PFSK-1 (cell line): ENCODE measurements around the gene SSR4.

Experiments
- FOXP2 ChIP-seq: optimal IDR thresholded peaks from 2 replicates; pipeline ENCODE3; 2011; ENCODE audit warnings: borderline replicate concordance, control low read depth, inconsistent platforms; ENCODE audit not compliant: insufficient read depth; ENCODE audit errors: extremely low read length, extremely low read depth
- POLR2AphosphoS5 ChIP-seq: IDR thresholded peaks from 2 replicates; pipeline ENCODE4 v1.6.1; 2012; ENCODE audit warnings: low read depth, mild to moderate bottlenecking, control low read depth, low read length, moderate library complexity
- REST ChIP-seq, 2 experiments: IDR thresholded peaks; 2 replicates each; pipeline versions ENCODE4 v1.6.1 to v1.8.0; 2011 to 2012; ENCODE audit warnings: low read depth in 2 of 2, low read length in 2 of 2, control low read depth in 1 of 2, inconsistent platforms in 1 of 2, mild to moderate bottlenecking in 1 of 2, moderate library complexity in 1 of 2; ENCODE audit not compliant: insufficient read depth in 1 of 2
- SIN3A ChIP-seq: IDR thresholded peaks from 2 replicates; pipeline ENCODE4 v1.6.1; 2012; ENCODE audit warnings: mild to moderate bottlenecking, low read length, moderate library complexity, borderline replicate concordance; ENCODE audit not compliant: insufficient read depth
- TAF1 ChIP-seq: IDR thresholded peaks from 2 replicates; pipeline ENCODE4 v1.6.1; 2012; ENCODE audit warnings: low read length, control low read depth, borderline replicate concordance; ENCODE audit not compliant: insufficient read depth

Gene SSR4

DNA sequence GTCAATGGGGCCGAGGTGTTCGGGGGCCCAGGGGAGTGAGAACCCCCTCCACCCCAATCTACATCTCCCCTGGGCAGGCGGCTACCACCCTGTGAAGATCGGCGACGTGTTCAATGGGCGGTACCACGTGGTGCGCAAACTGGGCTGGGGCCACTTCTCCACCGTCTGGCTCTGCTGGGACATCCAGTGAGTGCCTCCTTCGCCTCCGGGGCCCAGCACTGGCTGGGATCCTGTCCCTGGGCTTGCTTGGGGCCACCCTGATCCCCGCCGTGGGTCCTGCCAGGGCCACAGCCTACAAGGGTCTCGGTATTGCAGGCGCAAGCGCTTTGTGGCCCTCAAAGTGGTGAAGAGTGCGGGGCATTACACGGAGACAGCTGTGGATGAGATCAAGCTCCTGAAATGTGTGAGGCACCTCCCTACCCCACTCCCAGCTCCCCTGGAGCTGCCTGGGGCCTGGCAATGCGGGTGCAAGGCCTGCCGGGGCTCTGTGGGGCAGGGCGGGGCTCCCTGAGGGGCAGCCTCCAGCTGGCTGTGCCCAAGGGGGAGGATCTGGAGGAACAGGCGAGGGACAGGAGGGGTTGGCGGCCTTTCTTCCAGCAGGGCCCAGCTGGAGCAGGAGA lies 12.9 kb upstream of the SSR4 start:
- TF ChIP-seq TAF1 (no peak), REST (IDR thresholded peaks at IDR 0.05; ENCODE audit: insufficient read depth in 1 of 2, low read depth in 2 of 2, low read length in 2 of 2) (no peak), POLR2AphosphoS5 (no peak), FOXP2 (no peak), SIN3A (no peak)

DNA sequence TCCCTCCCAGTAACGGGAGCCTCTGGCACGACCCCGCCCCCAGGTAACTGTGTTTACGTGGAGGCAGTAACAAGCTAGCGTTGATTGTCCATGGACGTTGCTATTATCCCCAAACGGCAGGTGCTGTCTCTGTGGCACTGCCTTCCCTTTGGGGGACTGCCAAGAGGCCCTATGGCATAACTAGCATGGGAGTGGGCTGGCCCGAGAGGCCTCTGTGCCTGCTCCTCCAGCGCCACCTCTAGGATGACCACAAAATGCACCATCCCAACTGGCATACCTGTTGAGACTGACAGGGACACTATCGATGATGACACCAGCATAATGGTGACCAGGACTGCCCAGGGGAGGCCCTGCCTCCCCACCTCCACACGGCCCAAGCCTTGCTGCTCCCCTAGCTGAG lies 12.2 kb upstream of the SSR4 start:
- TF ChIP-seq SIN3A (no peak), TAF1 (no peak), FOXP2 (no peak), REST (IDR thresholded peaks at IDR 0.05; ENCODE audit: insufficient read depth in 1 of 2, low read depth in 2 of 2, low read length in 2 of 2) (no peak), POLR2AphosphoS5 (no peak)

GRCh38 chrX:153782871-153783270 lies 11.6 kb upstream of the SSR4 start:
- no peak for TF ChIP-seq SIN3A
- TF ChIP-seq FOXP2: no peak
- no peak for TF ChIP-seq TAF1
- TF ChIP-seq REST (IDR thresholded peaks at IDR 0.05; ENCODE audit: insufficient read depth in 1 of 2, low read depth in 2 of 2, low read length in 2 of 2): no peak
- no peak for TF ChIP-seq POLR2AphosphoS5

DNA sequence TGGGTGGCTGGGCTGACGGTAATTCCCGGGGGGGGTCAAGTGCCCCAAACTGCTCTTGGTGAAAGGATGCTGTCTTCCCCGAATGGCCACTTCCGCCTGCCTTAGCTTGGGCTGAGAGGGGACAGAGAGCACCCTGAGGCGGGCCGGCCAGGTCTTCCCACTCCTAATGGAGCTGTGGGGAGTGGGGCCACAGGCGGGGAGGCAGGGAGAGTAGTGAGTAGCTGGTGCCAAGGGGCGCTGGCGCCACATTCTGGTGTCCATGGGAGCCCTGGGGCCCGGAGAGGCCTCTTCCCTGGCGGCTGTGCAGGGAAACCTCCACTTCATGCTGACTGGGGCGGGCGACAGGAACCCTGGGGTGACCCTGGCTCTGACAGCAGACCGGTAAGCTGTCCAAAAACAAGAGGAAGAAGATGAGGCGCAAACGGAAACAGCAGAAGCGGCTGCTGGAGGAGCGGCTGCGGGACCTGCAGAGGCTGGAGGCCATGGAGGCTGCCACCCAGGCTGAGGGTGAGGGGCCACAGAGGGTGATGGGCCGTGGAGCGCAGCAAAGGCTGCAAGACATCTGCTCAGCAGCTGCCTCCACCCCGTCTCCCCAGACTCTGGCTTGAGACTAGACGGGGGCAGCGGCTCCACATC lies 11.0 kb upstream of the SSR4 start:
- TF ChIP-seq TAF1 (no peak), REST (IDR thresholded peaks at IDR 0.05; ENCODE audit: insufficient read depth in 1 of 2, low read depth in 2 of 2, low read length in 2 of 2) (no peak), POLR2AphosphoS5 (no peak), SIN3A (no peak), FOXP2 (no peak)
